HEK293T (cell line): ENCODE measurements around the gene DNAAF9.

Experiments used
- CTCF ChIA-PET: fragments of 350-600 bp; formaldehyde crosslinking; extraction: SDS; loops from one replicate; lab custom pipeline; 2021; ENCODE audit warnings: antibody characterized with exemption, inconsistent platforms; lab: Yijun Ruan, JAX
- POLR2A ChIA-PET: fragments of 350-600 bp; formaldehyde crosslinking; extraction: SDS; loops from one replicate; lab custom pipeline; 2020; ENCODE audit warnings: antibody characterized with exemption, inconsistent platforms; lab: Yijun Ruan, JAX
- DNase-seq: peaks from one replicate; pipeline ENCODE4 v3.0.0; 2012; ENCODE audit warnings: mixed read lengths; ENCODE audit errors: extremely low spot score
- ARNT ChIP-seq: fragments of 450-650 bp; IDR thresholded peaks from 2 replicates; pipeline ENCODE4 v1.6.1; 2017; ENCODE audit warnings: mild to moderate bottlenecking
- BHLHE40 ChIP-seq: fragments of 450-650 bp; IDR thresholded peaks from 2 replicates; pipeline ENCODE4 v1.6.1; 2016; ENCODE audit warnings: mild to moderate bottlenecking, moderate library complexity, borderline replicate concordance
- CTBP1 ChIP-seq: fragments of 450-650 bp; IDR thresholded peaks from 2 replicates; pipeline ENCODE4 v1.6.1; 2016; ENCODE audit warnings: borderline replicate concordance
- ELF4 ChIP-seq: fragments of 450-650 bp; IDR thresholded peaks from 2 replicates; pipeline ENCODE4 v1.6.1; 2017; ENCODE audit warnings: antibody characterized with exemption
- FOXA1 ChIP-seq: fragments of 450-650 bp; IDR thresholded peaks from 2 replicates; pipeline ENCODE4 v1.6.1; 2016; ENCODE audit warnings: mild to moderate bottlenecking
- FOXK2 ChIP-seq: fragments of 450-650 bp; IDR thresholded peaks from 2 replicates; pipeline ENCODE4 v1.6.1; 2016; ENCODE audit warnings: mild to moderate bottlenecking
- FOXM1 ChIP-seq: fragments of 450-650 bp; IDR thresholded peaks from 2 replicates; pipeline ENCODE4 v1.6.1; 2017; ENCODE audit warnings: mild to moderate bottlenecking, borderline replicate concordance
- HDGF ChIP-seq: fragments of 450-650 bp; IDR thresholded peaks from 2 replicates; pipeline ENCODE4 v1.6.1; 2017; ENCODE audit warnings: antibody characterized with exemption, borderline replicate concordance
- L3MBTL2 ChIP-seq: fragments of 450-650 bp; conservative IDR thresholded peaks from 2 replicates; pipeline ENCODE4 v1.6.1; 2016; ENCODE audit warnings: mild to moderate bottlenecking
- LEF1 ChIP-seq: fragments of 450-650 bp; IDR thresholded peaks from 2 replicates; pipeline ENCODE4 v1.6.1; 2017; ENCODE audit warnings: mild to moderate bottlenecking, borderline replicate concordance
- NFRKB ChIP-seq: fragments of 450-650 bp; IDR thresholded peaks from 2 replicates; pipeline ENCODE4 v1.6.1; 2016; ENCODE audit warnings: mild to moderate bottlenecking, moderate library complexity
- SP1 ChIP-seq: fragments of 450-650 bp; IDR thresholded peaks from 2 replicates; pipeline ENCODE4 v1.6.1; 2017
- SUZ12 ChIP-seq: fragments of 450-650 bp; IDR thresholded peaks from 2 replicates; pipeline ENCODE4 v1.6.1; 2016; ENCODE audit warnings: mild to moderate bottlenecking
- TARDBP ChIP-seq: fragments of 450-650 bp; IDR thresholded peaks from 2 replicates; pipeline ENCODE4 v1.6.1; 2016
- ZNF384 ChIP-seq: fragments of 450-650 bp; IDR thresholded peaks from 2 replicates; pipeline ENCODE4 v1.6.1; 2016
- TF ChIP-seq, protein P1 (sequence below): fragments of 450-650 bp; IDR thresholded peaks from 2 replicates; pipeline ENCODE4 v1.6.1; 2016

The DNAAF9 gene

DNA sequence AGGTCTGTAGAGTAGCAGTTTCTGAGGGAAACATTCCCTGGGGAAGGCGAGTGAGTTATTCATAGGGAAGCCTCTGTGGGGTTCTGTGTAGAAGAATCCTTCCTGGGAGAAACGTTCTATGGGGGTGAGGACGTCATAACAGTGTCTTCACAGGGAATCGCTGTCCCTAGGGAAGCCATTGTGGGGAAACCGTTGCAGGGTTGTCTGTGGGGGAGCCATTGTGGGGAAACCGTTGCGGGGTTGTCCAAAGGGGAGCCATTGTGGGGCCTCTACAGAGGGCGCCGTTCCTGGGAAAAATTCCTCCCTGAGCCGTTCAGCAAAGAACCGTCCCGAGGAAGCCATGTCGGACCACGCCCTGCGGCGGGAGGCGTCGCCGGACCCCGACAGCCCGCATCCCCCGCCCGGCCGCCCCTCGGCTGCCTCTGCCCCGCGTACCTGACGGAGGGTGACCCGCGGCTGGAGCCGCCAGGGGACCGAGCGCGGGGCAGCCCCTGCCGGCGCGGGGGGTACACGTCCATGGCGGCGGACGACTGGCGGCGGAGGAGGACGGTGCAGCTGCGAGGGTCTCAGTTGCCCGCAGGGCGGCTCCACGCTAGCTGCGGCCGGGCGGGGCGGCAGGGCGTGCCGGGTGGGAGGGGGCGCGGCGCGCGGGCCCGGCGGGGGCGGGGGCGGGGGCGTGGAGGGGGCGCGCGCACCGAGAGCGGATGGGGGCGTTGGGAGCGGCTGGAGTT lies at the start of gene DNAAF9:
Gene DNAAF9 (minus strand): TSS at position 630 of the 731 bp plus-strand sequence. CDS start 112 bp downstream, at position 518.
- CTCF ChIA-PET = interaction anchor here (1.6 kb wide), 1 partner anchor 8 kb away, joined by 3 read pairs; no protein-coding TSS in a partner anchor
- peak; percentile 86 for DNase-seq
- TF ChIP-seq LEF1 (no peak), ARNT (no peak)
- TF ChIP-seq, protein P1, sequence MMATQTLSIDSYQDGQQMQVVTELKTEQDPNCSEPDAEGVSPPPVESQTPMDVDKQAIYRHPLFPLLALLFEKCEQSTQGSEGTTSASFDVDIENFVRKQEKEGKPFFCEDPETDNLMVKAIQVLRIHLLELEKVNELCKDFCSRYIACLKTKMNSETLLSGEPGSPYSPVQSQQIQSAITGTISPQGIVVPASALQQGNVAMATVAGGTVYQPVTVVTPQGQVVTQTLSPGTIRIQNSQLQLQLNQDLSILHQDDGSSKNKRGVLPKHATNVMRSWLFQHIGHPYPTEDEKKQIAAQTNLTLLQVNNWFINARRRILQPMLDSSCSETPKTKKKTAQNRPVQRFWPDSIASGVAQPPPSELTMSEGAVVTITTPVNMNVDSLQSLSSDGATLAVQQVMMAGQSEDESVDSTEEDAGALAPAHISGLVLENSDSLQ = no peak
- POLR2A ChIA-PET = interaction anchor here (0.6 to 1.6 kb wide), 7 partner anchors 8 to 64 kb away, joined by 3 to 6 read pairs (median 3); partner anchors contain the start of gene ATRN

DNA sequence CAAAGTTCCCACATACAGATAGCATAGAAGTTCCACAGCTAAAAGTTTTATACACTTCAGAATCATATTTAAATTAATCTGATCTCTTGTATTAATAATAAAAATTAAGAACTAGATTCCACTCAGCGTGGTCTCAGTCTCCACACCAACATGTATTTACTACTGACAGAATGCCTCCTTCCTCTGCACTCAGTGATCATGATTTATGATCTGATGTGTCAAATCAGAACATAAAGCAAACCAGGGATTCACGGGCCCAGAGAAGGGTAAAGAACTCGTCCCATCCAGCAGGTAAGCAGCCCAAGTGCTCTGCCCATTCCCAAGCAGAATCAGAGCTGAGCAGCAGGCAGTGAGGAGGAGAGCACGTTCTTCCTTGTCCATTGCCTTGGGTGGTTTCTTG lies 49.2 kb upstream of the DNAAF9 start:
- POLR2A ChIA-PET = no interaction called here
- TF ChIP-seq SP1 (no peak), BHLHE40 (no peak)
- TF ChIP-seq, protein P1 = peak; percentile 56

DNA sequence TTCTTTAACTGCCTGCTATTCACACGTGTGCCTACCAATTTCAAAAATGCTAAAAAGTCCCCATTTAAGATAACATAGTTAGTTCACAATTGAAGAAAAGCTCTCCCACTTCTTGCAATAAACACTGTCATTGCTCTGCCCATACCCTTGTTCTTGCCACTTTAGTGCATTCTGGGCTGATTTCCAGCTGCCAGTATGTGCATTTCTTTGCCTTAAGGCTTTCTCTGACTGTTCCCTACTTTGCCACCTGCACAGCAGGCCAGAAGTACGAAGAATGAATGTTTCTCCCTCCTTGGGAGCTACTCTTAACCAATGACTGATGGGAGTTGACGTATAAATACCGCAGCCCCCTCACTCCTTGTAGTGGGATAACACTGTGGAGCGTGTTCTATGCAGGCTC lies 47.4 kb upstream of the DNAAF9 start:
- no peak for DNase-seq
- POLR2A ChIA-PET = no interaction called here
- CTCF ChIA-PET = no interaction called here
- TF ChIP-seq NFRKB = no peak
- no peak for TF ChIP-seq BHLHE40

More for the DNA sequence above, 49.2 kb upstream of the DNAAF9 start:
- DNase-seq = no peak
- CTCF ChIA-PET = interaction anchor here (0.7 kb wide), 1 partner anchor 928 kb away, joined by 3 read pairs; no protein-coding TSS in a partner anchor

DNA sequence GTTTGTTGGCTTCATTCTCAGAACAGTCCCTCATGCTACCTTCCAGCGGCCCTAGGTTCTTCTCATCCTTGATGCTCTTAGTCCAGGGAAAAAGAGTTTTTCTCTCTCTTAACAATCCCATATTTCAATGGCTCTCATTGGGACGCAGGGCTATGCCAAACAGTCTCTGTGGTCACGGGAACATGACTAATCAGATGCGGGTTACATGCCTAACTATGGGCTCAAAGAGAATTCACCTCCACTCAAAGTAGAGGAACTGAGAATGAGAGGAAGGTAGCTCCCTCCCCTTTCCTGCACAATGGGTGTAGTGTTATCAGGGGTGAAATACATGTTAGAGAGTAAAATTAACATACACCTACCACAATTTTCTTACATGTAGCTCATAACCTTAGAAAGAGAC lies 45.2 kb upstream of the DNAAF9 start:
- DNase-seq = no peak
- ChIA-PET CTCF (no interaction called here), POLR2A (interaction anchor here (1.2 kb wide), 1 partner anchor 43 kb away, joined by 4 read pairs; no protein-coding TSS in a partner anchor)
- TF ChIP-seq CTBP1 (no peak), HDGF (no peak), LEF1 (no peak), NFRKB (no peak), FOXM1 (no peak), FOXA1 (no peak), ARNT (no peak), L3MBTL2 (no peak), FOXK2 (no peak), ZNF384 (no peak), SP1 (no peak), BHLHE40 (no peak), SUZ12 (no peak), ELF4 (no peak), TARDBP (no peak)
- TF ChIP-seq, protein P1 = no peak

DNA sequence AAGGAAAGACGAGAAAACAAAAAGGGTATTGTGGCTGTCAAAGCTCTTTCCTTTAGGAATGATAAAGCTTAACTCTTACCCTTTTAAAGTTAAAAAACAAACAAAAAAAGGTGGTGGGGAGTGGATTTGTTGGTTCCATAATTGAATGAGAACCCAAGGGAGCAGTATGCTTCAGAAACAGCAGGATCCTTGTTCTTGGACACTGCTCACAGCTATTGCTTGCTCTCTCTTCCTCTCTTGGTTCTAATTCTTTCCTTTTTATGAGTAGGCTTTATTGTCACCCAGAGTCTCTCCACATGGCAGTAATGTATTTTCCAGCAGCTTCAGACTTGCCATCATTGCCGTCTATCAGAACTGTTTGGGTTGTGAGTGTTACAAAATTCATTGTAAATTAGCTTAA lies 44.7 kb upstream of the DNAAF9 start:
- DNase-seq = no peak
- TF ChIP-seq FOXM1 (no peak), HDGF (no peak), L3MBTL2 (no peak), ZNF384 (no peak), SUZ12 (no peak), FOXA1 (no peak), SP1 (no peak), BHLHE40 (no peak), LEF1 (no peak), ARNT (no peak), NFRKB (no peak), TARDBP (no peak), FOXK2 (no peak)
- TF ChIP-seq, protein P1 = no peak
- ChIA-PET POLR2A (interaction anchor here (1.2 kb wide), 1 partner anchor 43 kb away, joined by 4 read pairs; no protein-coding TSS in a partner anchor), CTCF (no interaction called here)

DNA sequence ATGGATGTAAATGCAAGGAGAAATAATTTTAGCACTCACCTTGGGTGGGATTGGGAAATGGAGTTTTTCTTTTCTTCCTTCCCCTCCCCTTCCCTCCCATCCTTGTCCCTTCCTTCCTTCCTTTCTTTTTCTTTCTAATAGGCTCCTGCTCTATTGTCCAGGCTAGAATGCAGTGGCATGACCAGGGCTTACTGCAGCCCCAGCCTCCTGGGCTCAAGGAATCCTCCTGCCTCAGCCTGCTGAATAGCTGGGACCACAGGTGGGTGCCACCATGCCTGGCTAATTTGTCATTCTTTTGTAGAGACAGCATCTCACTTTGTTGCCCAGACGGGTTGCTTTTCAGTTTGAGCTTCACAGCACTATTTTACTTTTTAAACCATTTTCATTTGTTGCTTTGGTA lies 41.9 kb upstream of the DNAAF9 start:
- no peak for DNase-seq
- POLR2A ChIA-PET = no interaction called here
- CTCF ChIA-PET = no interaction called here
- no peak for TF ChIP-seq NFRKB
- no peak for TF ChIP-seq FOXM1
- no peak for TF ChIP-seq FOXK2
- no peak for TF ChIP-seq ELF4
